H1 (cell line): ENCODE data around the gene SFTPA2. TPM values are rescaled to one million over a fixed set of nuclear protein-coding genes. Genes with fewer than 3 reads are reported as not detected.

Source experiments
- CTCF ChIA-PET: fragments of 300-600 bp; sonication (Branson Sonifier 250); formaldehyde crosslinking; loops from one replicate; lab custom pipeline; 2021; ENCODE audit not compliant: partially characterized antibody; lab: Charles Lee
- POLR2A ChIA-PET: fragments of 300-600 bp; sonication (Branson Sonifier 250); formaldehyde crosslinking; loops from one replicate; lab custom pipeline; 2021; ENCODE audit warnings: inconsistent platforms; ENCODE audit not compliant: partially characterized antibody; lab: Charles Lee
- DNase-seq, 2 experiments: peaks; one replicate each; pipeline versions ENCODE4 v3.0.0 to v3.0.0-alpha.2; 2010 to 2022; ENCODE audit warnings: low spot score in 2 of 2, low read depth in 1 of 2, mixed read lengths in 1 of 2
- FAIRE-seq: peaks from 2 replicates; lab custom pipeline; 2011; peaks lifted over from hg19 to GRCh38; lab: Jason Lieb, UNC
- H2AFZ ChIP-seq: 2 replicates; pipeline ENCODE4 v1.8.1; 2012; ENCODE audit warnings: low read length, inconsistent platforms
- H2AK5ac ChIP-seq: 2 replicates; pipeline ENCODE4 v1.6.1; 2013; ENCODE audit warnings: low read depth, low read length
- H2BK120ac ChIP-seq: replicated peaks from 2 replicates; pipeline ENCODE3; 2013; ENCODE audit warnings: low read depth, low read length, inconsistent platforms
- H2BK12ac ChIP-seq: 2 replicates; pipeline ENCODE4 v1.6.1; 2013; ENCODE audit warnings: low read depth, low read length
- H2BK15ac ChIP-seq: 2 replicates; pipeline ENCODE4 v1.6.1; 2013; ENCODE audit warnings: low read length
- H2BK20ac ChIP-seq: 2 replicates; pipeline ENCODE4 v1.6.1; 2013; ENCODE audit warnings: low read length
- H2BK5ac ChIP-seq: 2 replicates; pipeline ENCODE4 v1.6.1; 2013; ENCODE audit warnings: low read depth, low read length
- H3K14ac ChIP-seq: 2 replicates; pipeline ENCODE4 v1.6.1; 2013; ENCODE audit warnings: inconsistent platforms; ENCODE audit not compliant: insufficient read length
- H3K18ac ChIP-seq: 2 replicates; pipeline ENCODE4 v1.6.1; 2013; ENCODE audit warnings: low read length; ENCODE audit errors: extremely low read depth
- H3K23ac ChIP-seq: 2 replicates; pipeline ENCODE4 v1.6.1; 2013; ENCODE audit warnings: inconsistent platforms; ENCODE audit not compliant: insufficient read length
- H3K23me2 ChIP-seq: 2 replicates; pipeline ENCODE4 v1.6.1; 2013; ENCODE audit warnings: low read depth, low read length
- H3K27ac ChIP-seq: 2 replicates; pipeline ENCODE4 v1.6.1; 2011; ENCODE audit warnings: low read depth, low read length, inconsistent platforms
- H3K27me3 ChIP-seq, 4 experiments: replicated peaks in 1 of 4; 1 replicate in 1 of 4; 2 replicates in 3 of 4; pipeline versions ENCODE4 v1.6.1 to v1.8.1; 2011 to 2013; ENCODE audit warnings: low read length in 3 of 4, mild to moderate bottlenecking in 3 of 4, inconsistent platforms in 2 of 4, mixed read lengths in 2 of 4, moderate library complexity in 1 of 4; ENCODE audit not compliant: control insufficient read depth in 3 of 4, insufficient read depth in 3 of 4; ENCODE audit errors: extremely low read depth in 1 of 4
- H3K36me3 ChIP-seq, 4 experiments: 2 replicates each; pipeline versions ENCODE4 v1.6.1 to v1.8.1; 2011 to 2013; ENCODE audit warnings: mild to moderate bottlenecking in 4 of 4, low read length in 3 of 4, moderate library complexity in 2 of 4, control low read depth in 1 of 4, inconsistent platforms in 1 of 4; ENCODE audit not compliant: insufficient read depth in 4 of 4, control insufficient read depth in 2 of 4
- H3K4ac ChIP-seq: replicated peaks from 2 replicates; pipeline ENCODE3; 2013; ENCODE audit warnings: low read length, low read depth, mixed read lengths, inconsistent platforms; ENCODE audit not compliant: insufficient read length
- H3K4me1 ChIP-seq, 4 experiments: replicated peaks in 1 of 4; 1 replicate in 1 of 4; 2 replicates in 3 of 4; pipeline versions ENCODE4 v1.6.1 to v1.8.1; 2011 to 2013; ENCODE audit warnings: low read length in 3 of 4, inconsistent platforms in 2 of 4, mixed read lengths in 1 of 4; ENCODE audit not compliant: insufficient read depth in 4 of 4, control insufficient read depth in 3 of 4
- H3K4me2 ChIP-seq, 2 experiments: 2 replicates each; pipeline versions ENCODE4 v1.6.1 to v1.8.1; 2011 to 2013; ENCODE audit warnings: low read depth in 2 of 2, low read length in 2 of 2, control low read depth in 1 of 2, inconsistent platforms in 1 of 2, mild to moderate bottlenecking in 1 of 2; ENCODE audit not compliant: insufficient read depth in 1 of 2
- H3K4me3 ChIP-seq, 4 experiments: fragments of 200-600, 300-600 bp in 1 of 4; sonication (generic), shearing (Covaris generic), sonication (Bioruptor Twin) in 1 of 4; 2 replicates each; pipeline versions ENCODE4 v1.5.1 to v1.8.1; 2011 to 2016; ENCODE audit warnings: low read length in 4 of 4, low read depth in 3 of 4, control low read depth in 2 of 4, inconsistent platforms in 2 of 4, mild to moderate bottlenecking in 2 of 4, mixed read lengths in 1 of 4, moderate library complexity in 1 of 4; ENCODE audit not compliant: insufficient read depth in 2 of 4; ENCODE audit errors: extremely low read depth in 1 of 4
- H3K56ac ChIP-seq: replicated peaks from 2 replicates; pipeline ENCODE3; 2013; ENCODE audit warnings: low read depth, mild to moderate bottlenecking, mixed read lengths, low read length, inconsistent platforms; ENCODE audit not compliant: insufficient read length
- H3K79me1 ChIP-seq: 2 replicates; pipeline ENCODE4 v1.6.1; 2013; ENCODE audit warnings: low read depth, low read length, control low read depth
- H3K79me2 ChIP-seq, 2 experiments: 2 replicates each; pipeline versions ENCODE4 v1.6.1 to v1.8.1; 2012 to 2013; ENCODE audit warnings: low read length in 2 of 2, mild to moderate bottlenecking in 2 of 2, inconsistent platforms in 1 of 2; ENCODE audit not compliant: insufficient read depth in 2 of 2, control insufficient read depth in 1 of 2
- H3K9ac ChIP-seq, 4 experiments: replicated peaks in 1 of 4; 1 replicate in 1 of 4; 2 replicates in 3 of 4; pipeline versions ENCODE4 v1.6.1 to v1.8.1; 2011 to 2013; ENCODE audit warnings: low read depth in 3 of 4, low read length in 3 of 4, control low read depth in 2 of 4, mild to moderate bottlenecking in 2 of 4, moderate library complexity in 2 of 4, inconsistent platforms in 1 of 4; ENCODE audit errors: extremely low read depth in 1 of 4
- H3K9me3 ChIP-seq, 2 experiments: 2 replicates each; pipeline versions ENCODE4 v1.6.1 to v1.8.1; 2012 to 2013; ENCODE audit warnings: mild to moderate bottlenecking in 2 of 2, moderate library complexity in 2 of 2, control low read depth in 1 of 2, inconsistent platforms in 1 of 2, low read depth in 1 of 2, low read length in 1 of 2, mixed read lengths in 1 of 2; ENCODE audit not compliant: insufficient read depth in 2 of 2
- H4K20me1 ChIP-seq, 2 experiments: replicated peaks in 1 of 2; 2 replicates each; pipeline versions ENCODE3 to v1.8.1; 2011 to 2013; ENCODE audit warnings: inconsistent platforms in 2 of 2, low read length in 2 of 2, mild to moderate bottlenecking in 1 of 2; ENCODE audit not compliant: insufficient read depth in 2 of 2, control insufficient read depth in 1 of 2
- H4K5ac ChIP-seq: 2 replicates; pipeline ENCODE4 v1.6.1; 2013; ENCODE audit warnings: low read length, low read depth, mixed read lengths, inconsistent platforms; ENCODE audit not compliant: insufficient read length
- H4K8ac ChIP-seq: 2 replicates; pipeline ENCODE4 v1.8.0; 2013; ENCODE audit warnings: mild to moderate bottlenecking, moderate library complexity, low read length, inconsistent platforms; ENCODE audit not compliant: insufficient read depth; ENCODE audit errors: extremely low read depth
- H4K91ac ChIP-seq: replicated peaks from 2 replicates; pipeline ENCODE3; 2013; ENCODE audit warnings: low read length, mixed read lengths, inconsistent platforms; ENCODE audit not compliant: insufficient read length
- BRCA1 ChIP-seq: IDR thresholded peaks from 2 replicates; pipeline ENCODE4 v1.6.1; 2012; ENCODE audit warnings: low read depth, low read length, improper control_type of control experiment
- HDAC2 ChIP-seq, 2 experiments: fragments of 300-600 bp in 1 of 2; sonication (generic) in 1 of 2; IDR thresholded peaks; 2 replicates each; pipeline ENCODE4 v1.6.1; 2011 to 2012; ENCODE audit warnings: low read depth in 2 of 2, low read length in 2 of 2, mild to moderate bottlenecking in 2 of 2, moderate library complexity in 2 of 2, borderline replicate concordance in 1 of 2, inconsistent platforms in 1 of 2
- PHF8 ChIP-seq: fragments of 200-600 bp; sonication (generic); conservative IDR thresholded peaks from 2 replicates; pipeline ENCODE4 v1.7.1; 2012; ENCODE audit warnings: low read depth, mild to moderate bottlenecking, inconsistent platforms, low read length, moderate library complexity
- POLR2AphosphoS5 ChIP-seq: IDR thresholded peaks from 2 replicates; pipeline ENCODE4 v1.6.1; 2011; ENCODE audit warnings: low read depth, low read length
- POU5F1 ChIP-seq: IDR thresholded peaks from 2 replicates; pipeline ENCODE4 v1.6.1; 2011; ENCODE audit warnings: low read depth, mild to moderate bottlenecking, low read length, moderate library complexity
- RNF2 ChIP-seq: fragments of 200-900, 300-1000 bp; sonication (generic); IDR thresholded peaks from 2 replicates; pipeline ENCODE4 v1.7.1; 2016; ENCODE audit warnings: borderline replicate concordance, low read depth, mild to moderate bottlenecking, antibody characterized with exemption, low read length; ENCODE audit not compliant: poor library complexity, severe bottlenecking; ENCODE audit errors: missing control alignments
- RXRA ChIP-seq: IDR thresholded peaks from 2 replicates; pipeline ENCODE4 v1.6.1; 2011; ENCODE audit warnings: low read depth, mild to moderate bottlenecking, low read length, moderate library complexity; ENCODE audit not compliant: insufficient read depth
- SIRT6 ChIP-seq: IDR thresholded peaks from one replicate; pipeline ENCODE4 v1.7.1; 2012; ENCODE audit warnings: low read length, inconsistent platforms
- WGBS, 2 experiments: shearing (Covaris generic) in 1 of 2; methylation state at CpG; one replicate each; pipeline versions ENCODE4 v1.1.6 to v1.1.7; 2013 to 2015; ENCODE audit warnings: low lambda C conversion rate in 2 of 2, mixed read lengths in 2 of 2, inconsistent platforms in 1 of 2, low coverage in 1 of 2, missing lambda C conversion rate in 1 of 2; ENCODE audit not compliant: insufficient replicate concordance in 2 of 2, insufficient coverage in 1 of 2, insufficient read length in 1 of 2; ENCODE audit errors: extremely low coverage in 1 of 2, missing lambda C conversion rate in 1 of 2; 5-methylcytosine and 5-hydroxymethylcytosine counted together
- polyA plus RNA-seq, 7 experiments: library from polyadenylated mRNA; depleted of rRNA in 3 of 7; stranded (reverse) in 5 of 7; unstranded in 2 of 7; fragments of >200 nt in 5 of 7; fragments of 200-250 nt in 2 of 7; gene quantifications; 1 replicate in 5 of 7; 2 replicates in 1 of 7; 4 replicates in 1 of 7; pipeline versions ENCODE4 v1.2.1 to v1.2.3, GENCODE V29; 2011 to 2013; ENCODE audit warnings: missing spikeins in 2 of 7, mixed read lengths in 2 of 7
- total RNA-seq: library from RNA; stranded (reverse); fragmentation: NEBNext Ultra II Directional; extraction: Animal tissue kit (Norgen Biotek cat#: 25700); gene quantifications from 2 replicates; pipeline ENCODE4 v1.2.1, GENCODE V29; 2021
- TF ChIP-seq, protein P1 (sequence below): IDR thresholded peaks from 2 replicates; pipeline ENCODE4 v1.6.1; 2012; ENCODE audit warnings: low read length, inconsistent platforms

Gene SFTPA2
- total and polyA plus RNA-seq, 2 of the 8 experiments (the other 6 are each of a cell fraction or from before 2014, with no cell fraction given), result not detected

DNA sequence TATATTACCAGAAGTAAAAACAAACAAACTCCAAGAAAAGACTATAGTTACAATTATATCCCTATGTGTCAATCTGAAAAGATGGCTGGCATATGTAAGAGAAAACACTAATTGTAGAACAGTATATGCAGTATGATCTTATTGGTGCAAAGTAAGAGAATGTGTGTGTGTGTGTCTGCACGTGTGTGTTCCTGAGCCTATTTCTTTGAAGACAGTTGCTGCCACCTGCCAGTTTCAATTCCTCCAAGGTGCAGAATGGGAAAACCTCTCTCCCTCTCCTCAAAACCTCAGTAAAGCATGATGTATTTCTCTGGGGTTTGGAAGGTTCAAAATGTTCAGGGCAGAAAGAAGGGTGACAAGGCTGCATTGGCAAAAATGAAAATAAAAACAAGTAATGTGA is 41.7 kb upstream of the SFTPA2 start:
- no peaks in the 10 kb centered on the region for H3K27me3 ChIP-seq
- H2BK20ac ChIP-seq, result no peak overlapping the region
- no peak overlapping the region for H4K8ac ChIP-seq
- H3K36me3 ChIP-seq, result peaks cover 0 to 4% (median 2%) of the 10 kb centered on the region in 4 experiments; a peak in 3 of 8 replicates
- no peak overlapping the region for H3K4me3 ChIP-seq
- H2BK5ac ChIP-seq, result no peak overlapping the region
- H3K56ac ChIP-seq, result no peak overlapping the region
- no peak for TF ChIP-seq PHF8
- no peak for TF ChIP-seq SIRT6
- no peak for TF ChIP-seq RNF2
- no peak for TF ChIP-seq HDAC2 (IDR thresholded peaks at IDR 0.05; ENCODE audit: borderline replicate concordance in 1 of 2, low read depth in 2 of 2, low read length in 2 of 2)
- TF ChIP-seq BRCA1, result no peak
- TF ChIP-seq POLR2AphosphoS5, result no peak
- TF ChIP-seq, protein P1, sequence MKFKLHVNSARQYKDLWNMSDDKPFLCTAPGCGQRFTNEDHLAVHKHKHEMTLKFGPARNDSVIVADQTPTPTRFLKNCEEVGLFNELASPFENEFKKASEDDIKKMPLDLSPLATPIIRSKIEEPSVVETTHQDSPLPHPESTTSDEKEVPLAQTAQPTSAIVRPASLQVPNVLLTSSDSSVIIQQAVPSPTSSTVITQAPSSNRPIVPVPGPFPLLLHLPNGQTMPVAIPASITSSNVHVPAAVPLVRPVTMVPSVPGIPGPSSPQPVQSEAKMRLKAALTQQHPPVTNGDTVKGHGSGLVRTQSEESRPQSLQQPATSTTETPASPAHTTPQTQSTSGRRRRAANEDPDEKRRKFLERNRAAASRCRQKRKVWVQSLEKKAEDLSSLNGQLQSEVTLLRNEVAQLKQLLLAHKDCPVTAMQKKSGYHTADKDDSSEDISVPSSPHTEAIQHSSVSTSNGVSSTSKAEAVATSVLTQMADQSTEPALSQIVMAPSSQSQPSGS, result no peak
- no peak for TF ChIP-seq POU5F1
- no peak for TF ChIP-seq RXRA
- TF ChIP-seq, all 59 proteins: peak for 0
- FAIRE-seq, result no peak
- 53% methylated on average over 1 of the region's 1 CpG; no CpG with 5 or more reads in 1 of the 2 experiments for WGBS, 2 experiments
- Histone ChIP-seq H2BK15ac (no peak overlapping the region), H2BK12ac (no peak overlapping the region), H3K14ac (no peak overlapping the region), H3K4me2 (no peak overlapping the region), H3K79me1 (no peaks in the 10 kb centered on the region), H3K9me3 (peaks cover 11 to 25% of the 10 kb centered on the region in 2 experiments), H2AFZ (no peak overlapping the region), H4K5ac (no peak overlapping the region), H3K23ac (no peak overlapping the region), H2BK120ac (no peak overlapping the region), H3K4ac (no peak overlapping the region), H4K91ac (no peak overlapping the region), H3K9ac (peak overlapping the region in 1 of 4 experiments; percentile 34; a peak in 1 of 7 replicates), H3K27ac (no peak overlapping the region), H2AK5ac (no peak overlapping the region), H4K20me1 (no peaks in the 10 kb centered on the region), H3K23me2 (no peaks in the 10 kb centered on the region), H3K18ac (no peak overlapping the region), H3K4me1 (peaks cover 0 to 3% (median under 1%) of the 10 kb centered on the region in 4 experiments; a peak in 1 of 7 replicates), H3K79me2 (no peaks in the 10 kb centered on the region)
- ChIA-PET CTCF (interaction anchor here (1.0 to 1.4 kb wide), 2 partner anchors 39 to 659 kb away, joined by 3 to 5 read pairs; no protein-coding TSS in a partner anchor), POLR2A (no interaction called here)
- no peak for DNase-seq
